ENCODE measurements around the gene TXNDC16.
"Not testable (repeated sequence)": the region's sequence is repeated elsewhere in the genome, so short reads cannot be mapped to it uniquely, and the experiment has no call there.

Gene TXNDC16

GRCh38 chr14:52552063-52552988 lies at the start of gene TXNDC16, which contains the start of gene GPR137C:
TSS of gene TXNDC16 (minus strand) at chr14:52552505. CDS start at chr14:52543557, 8,948 bp downstream.
TSS of gene GPR137C (plus strand) at chr14:52552836. CDS start at chr14:52553148, 312 bp downstream.
- peak; percentile 98 for DNase-seq

- no peak for DNase-seq
Observed at GRCh38 chr14:52599974-52600373, 47.7 kb upstream of the TXNDC16 start.

- DNase-seq = no peak
Observed at GRCh38 chr14:52598568-52598967, 46.3 kb upstream of the TXNDC16 start.

- no peak for DNase-seq
Observed at GRCh38 chr14:52596861-52597260, 44.6 kb upstream of the TXNDC16 start.

GRCh38 chr14:52596320-52596719 lies 44.0 kb upstream of the TXNDC16 start:
- DNase-seq = no peak

- DNase-seq = no peak
Observed at GRCh38 chr14:52590318-52590717, 38.0 kb upstream of the TXNDC16 start.

- no peak for DNase-seq
Observed at GRCh38 chr14:52589646-52590045, 37.3 kb upstream of the TXNDC16 start.

- no peak for DNase-seq
Observed at GRCh38 chr14:52583544-52583943, 31.2 kb upstream of the TXNDC16 start.

GRCh38 chr14:52575858-52576257 lies 23.6 kb upstream of the TXNDC16 start:
- no peak for DNase-seq

- not testable (repeated sequence) for DNase-seq
Observed at GRCh38 chr14:52568454-52568853, 16.1 kb upstream of the TXNDC16 start.

GRCh38 chr14:52563120-52563519 lies 10.8 kb upstream of the TXNDC16 start:
- no peak for DNase-seq

GRCh38 chr14:52558688-52559087 lies 6.4 kb upstream of the TXNDC16 start:
- no peak for DNase-seq

GRCh38 chr14:52553671-52554575 lies 1.6 kb upstream of the TXNDC16 start:
- DNase-seq = peak; percentile 81

GRCh38 chr14:52553002-52553670 lies 831 bp upstream of the TXNDC16 start:
- peak; percentile 56 for DNase-seq

GRCh38 chr14:52551696-52552062 lies 626 bp downstream of the TXNDC16 start:
- DNase-seq = peak; percentile 53

- DNase-seq = no peak
Observed at GRCh38 chr14:52551205-52551604, 1.1 kb downstream of the TXNDC16 start.

- DNase-seq = no peak
Observed at GRCh38 chr14:52550661-52551060, 1.6 kb downstream of the TXNDC16 start.

- no peak for DNase-seq
Observed at GRCh38 chr14:52547526-52547925, 4.8 kb downstream of the TXNDC16 start.

- DNase-seq = no peak
Observed at GRCh38 chr14:52547027-52547426, 5.3 kb downstream of the TXNDC16 start.

- no peak for DNase-seq
Observed at GRCh38 chr14:52546318-52546670, 6.0 kb downstream of the TXNDC16 start.

- no peak for DNase-seq
Observed at GRCh38 chr14:52545584-52546317, 6.6 kb downstream of the TXNDC16 start.

- DNase-seq = no peak
Observed at GRCh38 chr14:52538623-52539022, 13.7 kb downstream of the TXNDC16 start.

All from NCI-H2227 treated with DMSO at 0.1 percent for 48 hours (cell line).